ENCODE results near the gene FAM219A.
A peak's percentile ranks its signal among the peaks of the same experiment; 100 is the strongest.
"Not testable (repeated sequence)": the region's sequence is repeated elsewhere in the genome, so short reads cannot be mapped to it uniquely, and the experiment has no call there.

FAM219A gene

GRCh38 chr9:34442770-34443169 lies 15.6 kb downstream of the FAM219A start:
- DNase-seq: no peak

GRCh38 chr9:34440017-34440416 lies 18.4 kb downstream of the FAM219A start:
- DNase-seq: no peak

GRCh38 chr9:34438465-34438864 lies 19.9 kb downstream of the FAM219A start:
- DNase-seq: not testable (repeated sequence)

- not testable (repeated sequence) for DNase-seq
Observed at GRCh38 chr9:34437926-34438307, 20.5 kb downstream of the FAM219A start.

- DNase-seq: peak in 1 of 2 experiments; percentile 27
Observed at GRCh38 chr9:34437006-34437925, 21.1 kb downstream of the FAM219A start.

- DNase-seq: no peak
Observed at GRCh38 chr9:34431667-34432066, 26.7 kb downstream of the FAM219A start.

- DNase-seq: peak; percentile 40 to 46
Observed at GRCh38 chr9:34430843-34431437, 27.4 kb downstream of the FAM219A start.

GRCh38 chr9:34428325-34428958 lies 29.9 kb downstream of the FAM219A start:
- DNase-seq: no peak

- DNase-seq: no peak
Observed at GRCh38 chr9:34426347-34427074, 31.9 kb downstream of the FAM219A start.

GRCh38 chr9:34419716-34420504 lies 38.5 kb downstream of the FAM219A start:
- DNase-seq: no peak

- peak; percentile 17 to 40 for DNase-seq
Observed at GRCh38 chr9:34417734-34418133, 40.6 kb downstream of the FAM219A start.

- no peak for DNase-seq
Observed at GRCh38 chr9:34413231-34413852, 45.0 kb downstream of the FAM219A start.

- DNase-seq: no peak
Observed at GRCh38 chr9:34412336-34412735, 46.0 kb downstream of the FAM219A start.

GRCh38 chr9:34409154-34409553 lies 49.2 kb downstream of the FAM219A start:
- DNase-seq: no peak

GRCh38 chr9:34408173-34408572 lies 50.2 kb downstream of the FAM219A start:
- no peak for DNase-seq

GRCh38 chr9:34406219-34406618 lies 52.2 kb downstream of the FAM219A start:
- no peak for DNase-seq

- no peak for DNase-seq
Observed at GRCh38 chr9:34405719-34406118, 52.7 kb downstream of the FAM219A start.

- peak in 1 of 2 experiments; percentile 2 for DNase-seq
Observed at GRCh38 chr9:34403554-34404380, 54.6 kb downstream of the FAM219A start.

- no peak for DNase-seq
Observed at GRCh38 chr9:34400686-34401602, 57.4 kb downstream of the FAM219A start.

GRCh38 chr9:34400275-34400674 lies 58.1 kb downstream of the FAM219A start:
- DNase-seq: no peak

Data from NCI-H187 (cell line).